GM21723 (cell line): ENCODE data around the gene CCDC87.
A peak's percentile ranks its signal among the peaks of the same experiment; 100 is the strongest.
"Not testable (repeated sequence)": the region's sequence is repeated elsewhere in the genome, so short reads cannot be mapped to it uniquely, and the experiment has no call there.

ENCODE experiments used
- ATAC-seq: cut with Tn5 transposase; IDR thresholded peaks from one replicate; pipeline ENCODE4 v1.9.1; 2021; ENCODE audit warnings: mild to moderate bottlenecking, moderate library complexity; ENCODE audit not compliant: unreplicated experiment

Gene CCDC87

GRCh38 chr11:66592457-66593302, at the start of gene CCDC87, which contains the start of gene CCS:
TSS of gene CCDC87 (minus strand) at chr11:66593063. CDS start at chr11:66593015, 48 bp downstream.
TSS of gene CCS (plus strand) at chr11:66593185. CDS start at chr11:66593262, 77 bp downstream.
- peak; percentile 81 for ATAC-seq

DNA sequence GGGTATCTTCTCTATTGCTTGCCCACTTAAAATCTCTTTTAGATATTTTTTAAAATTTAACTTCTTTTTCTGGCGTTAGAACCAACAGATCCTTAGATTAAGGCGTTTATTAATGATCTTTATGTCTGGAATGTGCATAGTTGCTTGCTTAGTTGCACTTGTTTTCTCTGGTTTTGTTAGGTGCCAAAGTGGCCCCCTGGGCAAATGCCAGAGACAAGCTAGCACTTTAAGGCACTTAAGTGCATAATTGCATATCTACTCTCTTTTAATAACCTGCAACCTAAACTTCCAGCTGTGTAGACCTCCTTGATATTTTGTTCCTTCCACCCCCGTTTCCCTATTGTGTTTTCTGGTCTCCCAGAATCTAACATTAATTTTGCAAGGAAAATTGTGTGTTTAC, 49.0 kb upstream of the CCDC87 start:
- ATAC-seq, result no peak

DNA sequence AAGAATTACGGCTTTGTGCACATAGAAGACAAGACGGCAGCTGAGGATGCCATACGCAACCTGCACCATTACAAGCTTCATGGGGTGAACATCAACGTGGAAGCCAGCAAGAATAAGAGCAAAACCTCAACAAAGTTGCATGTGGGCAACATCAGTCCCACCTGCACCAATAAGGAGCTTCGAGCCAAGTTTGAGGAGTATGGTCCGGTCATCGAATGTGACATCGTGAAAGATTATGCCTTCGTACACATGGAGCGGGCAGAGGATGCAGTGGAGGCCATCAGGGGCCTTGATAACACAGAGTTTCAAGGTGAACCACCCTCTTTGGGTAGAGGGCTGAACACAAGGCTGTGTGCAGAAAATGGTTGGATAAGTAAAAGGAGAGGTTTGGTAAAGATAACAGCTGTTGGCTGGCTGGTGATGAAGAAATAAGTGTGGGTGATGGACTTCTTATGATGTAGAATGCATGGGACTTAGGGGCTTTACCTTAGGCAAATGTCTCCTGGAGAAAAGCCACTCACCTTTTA, 47.0 kb upstream of the CCDC87 start:
- not testable (repeated sequence) for ATAC-seq

DNA sequence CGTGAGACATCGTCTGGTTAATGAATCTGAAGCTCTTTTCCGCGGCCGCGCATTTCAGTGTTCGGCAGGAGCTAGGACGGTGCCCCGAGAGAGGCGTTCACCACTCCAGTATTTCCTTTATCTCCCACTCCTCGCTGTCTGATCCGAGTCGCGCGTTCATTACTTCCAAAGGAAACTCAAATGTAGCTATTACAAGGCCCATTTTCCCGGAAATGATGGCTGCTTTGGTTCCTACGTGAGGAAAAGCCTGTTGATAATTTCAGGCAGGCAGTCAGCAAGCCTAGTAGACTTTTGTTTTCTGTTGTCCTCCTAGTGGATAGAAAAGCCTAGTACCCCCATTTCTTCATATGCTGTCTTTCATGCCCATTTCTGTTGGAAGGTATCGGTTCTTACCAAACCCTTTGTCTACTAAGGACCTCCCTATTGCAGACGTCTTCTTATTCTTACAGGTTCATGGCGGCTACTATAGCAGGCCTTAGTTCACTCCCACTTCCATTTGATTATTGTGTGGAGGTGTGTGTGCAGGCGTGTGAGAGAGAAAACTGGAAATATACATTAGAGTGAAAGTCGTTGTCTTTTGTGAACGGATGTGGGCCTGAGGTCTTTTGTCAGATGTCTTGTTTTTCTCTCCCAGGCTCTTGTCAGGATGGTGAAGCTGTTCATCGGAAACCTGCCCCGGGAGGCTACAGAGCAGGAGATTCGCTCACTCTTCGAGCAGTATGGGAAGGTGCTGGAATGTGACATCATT, 46.4 kb upstream of the CCDC87 start:
- no peak for ATAC-seq

DNA sequence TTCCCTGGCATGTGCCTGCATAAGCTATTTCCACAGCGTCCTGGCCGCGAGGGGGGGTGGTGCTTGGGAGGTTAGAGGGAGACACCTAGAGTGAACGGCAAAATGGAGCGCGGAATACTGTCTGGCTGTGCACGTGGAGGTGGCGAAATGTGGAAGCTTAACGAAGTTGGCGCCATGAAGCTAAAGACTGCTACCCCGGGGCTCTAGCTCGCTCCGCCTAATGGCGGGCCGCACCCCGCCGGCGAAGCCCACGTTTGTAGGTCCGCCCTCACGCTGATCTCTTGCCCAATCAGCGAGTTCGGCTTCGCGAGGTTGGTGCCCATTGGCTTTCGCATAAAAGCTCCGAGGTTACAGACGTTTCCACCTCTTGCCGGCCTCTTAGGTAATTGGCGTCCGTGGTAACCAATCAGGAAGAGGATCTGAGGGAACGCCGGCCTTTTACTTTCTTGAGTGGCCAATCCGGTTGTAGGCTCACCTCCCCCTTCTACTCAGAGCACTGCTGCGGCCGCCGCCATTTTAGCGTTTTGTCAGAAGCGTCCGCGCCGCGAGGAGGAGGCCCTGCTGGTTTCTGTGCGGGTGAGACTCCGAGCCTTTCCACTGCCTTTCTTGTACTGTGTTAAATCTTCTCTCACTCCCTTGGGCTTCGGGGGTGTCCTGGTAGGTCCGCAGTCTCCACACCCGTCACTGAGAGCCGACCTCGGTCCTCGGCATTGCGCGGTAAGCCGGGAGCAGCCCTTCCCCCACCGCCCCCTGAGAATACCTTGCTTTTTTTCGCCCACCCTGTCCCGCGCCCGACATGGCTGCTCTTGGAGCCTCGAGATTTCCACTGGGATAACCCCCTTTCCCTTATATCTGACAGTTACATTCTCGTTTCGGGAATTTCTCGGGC, 45.6 kb upstream of the CCDC87 start, which contains the start of gene RBM4:
Gene RBM4 (plus strand): TSS at position 527 of the 889 bp plus-strand sequence. CDS start 1,009 bp downstream, outside the sequence.
- peak; percentile 95 for ATAC-seq

- ATAC-seq, result peak; percentile 3
Measured at GRCh38 chr11:66637557-66638176, 44.8 kb upstream of the CCDC87 start.

DNA sequence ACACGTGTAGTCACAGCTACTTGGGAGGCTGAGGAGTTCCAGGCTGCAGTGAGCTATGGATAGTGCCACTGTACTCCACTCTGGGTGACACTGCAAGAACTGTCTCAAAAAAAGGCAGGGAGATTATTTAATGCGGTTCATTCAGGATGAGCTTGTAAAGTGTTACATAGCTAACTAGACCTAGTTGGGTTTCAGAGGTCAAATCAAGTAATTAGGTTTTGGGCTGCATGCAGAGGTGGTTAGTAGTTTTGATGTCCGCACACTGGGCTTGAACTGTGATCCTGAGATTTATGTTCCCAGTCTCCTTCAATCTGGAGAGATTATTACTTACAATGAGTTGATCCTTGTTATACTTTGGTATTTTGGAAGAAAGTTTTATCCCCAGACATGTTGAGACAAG, 43.5 kb upstream of the CCDC87 start:
- no peak for ATAC-seq

DNA sequence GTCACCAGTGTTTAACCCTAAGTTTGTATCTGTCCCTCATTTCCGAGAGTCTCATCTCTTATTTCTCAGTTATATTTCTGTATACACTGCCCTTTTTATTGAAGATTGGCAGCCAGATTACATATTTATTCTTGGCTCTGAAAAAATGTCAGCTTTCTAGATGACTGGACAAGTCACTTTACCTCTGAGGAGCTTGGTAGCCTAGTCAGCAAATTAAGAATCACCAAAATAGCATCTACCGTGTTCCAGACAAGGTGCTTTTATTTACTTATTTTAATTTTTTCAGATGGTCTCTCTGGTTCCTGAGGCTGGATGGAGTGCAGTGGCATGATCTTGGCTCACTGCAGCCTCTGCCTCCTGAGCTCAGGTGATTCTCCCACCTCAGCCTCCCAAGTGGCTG, 40.1 kb upstream of the CCDC87 start:
- no peak for ATAC-seq

DNA sequence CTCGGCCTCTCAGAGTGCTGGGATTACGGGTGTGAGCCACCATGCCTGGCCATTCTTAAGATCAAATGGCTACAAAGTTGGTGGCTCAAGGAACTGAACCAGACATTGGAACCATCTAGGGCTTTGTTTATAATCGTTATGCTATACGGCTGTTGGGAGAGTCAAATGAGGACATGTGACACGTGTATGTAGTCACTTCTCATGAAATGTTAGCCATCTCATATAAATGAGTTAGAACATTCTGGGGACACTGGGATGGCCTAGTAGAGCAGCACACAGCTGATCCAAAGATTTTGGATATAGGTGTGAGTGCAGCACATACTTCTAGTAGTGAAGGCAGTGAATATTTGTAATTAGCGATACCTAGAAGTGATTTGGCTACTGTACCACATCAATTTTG, 39.0 kb upstream of the CCDC87 start:
- ATAC-seq, result no peak

GRCh38 chr11:66629356-66629755, 36.5 kb upstream of the CCDC87 start:
- ATAC-seq, result no peak

GRCh38 chr11:66628061-66628603, 35.3 kb upstream of the CCDC87 start:
- no peak for ATAC-seq

GRCh38 chr11:66626926-66627325, 34.1 kb upstream of the CCDC87 start:
- ATAC-seq, result no peak

DNA sequence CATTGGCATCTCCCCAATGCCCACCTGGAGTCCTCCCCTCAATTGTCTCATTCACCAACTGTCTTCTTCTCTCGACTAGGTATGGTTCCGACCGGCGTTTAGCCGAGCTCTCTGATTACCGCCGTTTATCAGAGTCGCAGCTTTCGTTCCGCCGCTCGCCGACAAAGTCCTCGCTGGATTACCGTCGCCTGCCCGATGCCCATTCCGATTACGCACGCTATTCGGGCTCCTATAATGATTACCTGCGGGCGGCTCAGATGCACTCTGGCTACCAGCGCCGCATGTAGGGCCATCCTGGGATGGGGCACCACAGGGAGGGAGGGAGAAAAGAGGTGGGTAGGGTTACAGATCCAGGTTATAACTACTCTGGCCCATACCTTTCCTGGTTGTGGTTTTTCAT, 33.5 kb upstream of the CCDC87 start:
- no peak for ATAC-seq

- no peak for ATAC-seq
Measured at GRCh38 chr11:66625752-66626149, 32.9 kb upstream of the CCDC87 start.

GRCh38 chr11:66625041-66625751, 32.3 kb upstream of the CCDC87 start:
- no peak for ATAC-seq

DNA sequence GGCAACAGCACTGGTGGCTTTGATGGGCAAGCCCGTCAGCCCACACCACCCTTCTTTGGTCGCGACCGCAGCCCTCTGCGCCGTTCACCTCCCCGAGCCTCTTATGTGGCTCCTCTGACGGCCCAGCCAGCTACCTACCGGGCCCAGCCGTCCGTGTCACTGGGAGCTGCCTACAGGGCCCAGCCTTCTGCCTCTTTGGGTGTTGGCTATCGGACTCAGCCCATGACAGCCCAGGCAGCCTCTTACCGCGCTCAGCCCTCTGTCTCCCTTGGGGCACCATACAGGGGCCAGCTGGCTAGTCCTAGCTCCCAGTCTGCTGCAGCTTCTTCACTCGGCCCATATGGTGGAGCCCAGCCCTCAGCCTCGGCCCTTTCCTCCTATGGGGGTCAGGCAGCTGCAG, 31.6 kb upstream of the CCDC87 start:
- no peak for ATAC-seq

GRCh38 chr11:66619080-66619554, 26.3 kb upstream of the CCDC87 start:
- no peak for ATAC-seq

DNA sequence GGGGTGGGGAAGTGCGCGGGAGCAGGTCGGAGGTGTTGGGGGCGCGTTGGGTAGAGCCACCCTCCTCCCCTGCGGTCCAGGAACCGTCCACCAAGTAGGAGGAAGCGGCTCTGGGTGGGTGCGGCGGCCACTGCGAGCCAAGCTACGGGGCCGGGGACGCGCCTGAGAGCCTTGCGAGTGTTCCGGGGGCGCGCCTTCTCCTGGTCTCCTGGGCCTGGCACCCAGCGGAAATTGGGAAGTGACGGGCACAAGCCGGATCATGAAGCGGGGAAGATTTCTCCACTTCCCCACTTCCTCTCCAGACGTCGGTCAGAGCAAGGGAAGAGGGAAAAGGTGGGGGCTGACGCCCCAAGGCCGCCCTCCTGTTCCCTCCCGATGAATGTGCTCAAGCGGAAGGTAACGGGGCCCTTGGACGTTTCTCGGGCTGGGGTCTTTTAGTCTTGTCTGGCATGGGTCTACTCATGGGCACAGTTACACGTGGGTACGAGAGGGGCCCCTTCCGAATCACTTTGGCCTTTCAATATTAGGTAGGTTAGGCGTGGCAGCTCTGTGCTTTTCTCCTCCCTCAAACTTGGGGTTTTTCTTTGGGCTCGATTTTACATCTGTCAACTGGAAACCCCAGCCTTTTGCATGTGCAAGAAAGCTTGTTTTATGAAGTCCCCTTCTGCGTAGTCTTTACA, 24.4 kb upstream of the CCDC87 start:
- no peak for ATAC-seq
